Panc1 (cell line): ENCODE measurements around the gene ZSCAN23.

Experiments used
- CTCF ChIP-seq: fragments of 450-650 bp; IDR thresholded peaks from 2 replicates; pipeline ENCODE4 v1.5.1; 2017; ENCODE audit warnings: mild to moderate bottlenecking
- POLR2AphosphoS5 ChIP-seq: IDR thresholded peaks from 2 replicates; pipeline ENCODE4 v1.6.1; 2012; ENCODE audit warnings: mild to moderate bottlenecking, low read depth, low read length, moderate library complexity
- REST ChIP-seq, 2 experiments: IDR thresholded peaks; 2 replicates each; pipeline ENCODE4 v1.6.1; 2011 to 2012; ENCODE audit warnings: low read depth in 2 of 2, control low read depth in 1 of 2, low read length in 1 of 2, mild to moderate bottlenecking in 1 of 2, moderate library complexity in 1 of 2; ENCODE audit not compliant: insufficient read depth in 1 of 2
- SIN3A ChIP-seq: IDR thresholded peaks from 2 replicates; pipeline ENCODE4 v1.6.1; 2012; ENCODE audit warnings: low read depth, mild to moderate bottlenecking, low read length, moderate library complexity, borderline replicate concordance; ENCODE audit not compliant: insufficient read depth

- TF ChIP-seq CTCF (no peak), SIN3A (no peak), POLR2AphosphoS5 (no peak), REST (IDR thresholded peaks at IDR 0.05; ENCODE audit: insufficient read depth in 1 of 2, low read depth in 2 of 2, low read length in 1 of 2) (no peak)
Observed at GRCh38 chr6:28401172-28401571, 42.1 kb downstream of the ZSCAN23 start.
